Mesothelial cell of epicardium (in vitro differentiated cells): Measurements from ENCODE around the gene IL18RAP. TPM values are rescaled to one million over a fixed set of nuclear protein-coding genes. Genes with fewer than 3 reads are reported as not detected.

Experiments
- DNase-seq, 2 experiments: peaks; one replicate each; pipeline ENCODE4 v3.0.0; 2021; ENCODE audit warnings: low spot score in 2 of 2; ENCODE audit not compliant: unreplicated experiment in 2 of 2
- H3K27ac Mint-ChIP-seq: 2 replicates; pipeline ENCODE4 v1.8.0; 2021; ENCODE audit warnings: mixed read lengths
- H3K27me3 Mint-ChIP-seq: 2 replicates; pipeline ENCODE4 v1.8.0; 2021; ENCODE audit warnings: low read depth, mixed read lengths
- H3K36me3 Mint-ChIP-seq: 2 replicates; pipeline ENCODE4 v1.8.0; 2021; ENCODE audit warnings: mixed read lengths
- H3K4me1 Mint-ChIP-seq: 2 replicates; pipeline ENCODE4 v1.8.0; 2021; ENCODE audit warnings: mixed read lengths
- H3K4me3 Mint-ChIP-seq: 2 replicates; pipeline ENCODE4 v1.8.0; 2021; ENCODE audit warnings: mild to moderate bottlenecking, moderate library complexity, mixed read lengths
- H3K9me3 Mint-ChIP-seq: 2 replicates; pipeline ENCODE4 v1.8.0; 2021; ENCODE audit warnings: mixed read lengths
- total RNA-seq: library from RNA; stranded (reverse); gene quantifications from 3 replicates; pipeline ENCODE4 v1.2.1, GENCODE V29; 2021
- TF ChIP-seq, protein P1 (sequence below): fragments of 200-600 bp; sonication (generic); IDR thresholded peaks from one replicate; pipeline ENCODE4 v1.5.0; 2021; ENCODE audit warnings: antibody characterized with exemption; ENCODE audit not compliant: unreplicated experiment

The IL18RAP gene
- total RNA-seq, 1 donor from 2014 or later = not detected

- H3K4me1 Mint-ChIP-seq = no peaks in the 10 kb centered on the region
- no peak overlapping the region for H3K4me3 Mint-ChIP-seq
- no peaks in the 10 kb centered on the region for H3K36me3 Mint-ChIP-seq
- TF ChIP-seq, protein P1, sequence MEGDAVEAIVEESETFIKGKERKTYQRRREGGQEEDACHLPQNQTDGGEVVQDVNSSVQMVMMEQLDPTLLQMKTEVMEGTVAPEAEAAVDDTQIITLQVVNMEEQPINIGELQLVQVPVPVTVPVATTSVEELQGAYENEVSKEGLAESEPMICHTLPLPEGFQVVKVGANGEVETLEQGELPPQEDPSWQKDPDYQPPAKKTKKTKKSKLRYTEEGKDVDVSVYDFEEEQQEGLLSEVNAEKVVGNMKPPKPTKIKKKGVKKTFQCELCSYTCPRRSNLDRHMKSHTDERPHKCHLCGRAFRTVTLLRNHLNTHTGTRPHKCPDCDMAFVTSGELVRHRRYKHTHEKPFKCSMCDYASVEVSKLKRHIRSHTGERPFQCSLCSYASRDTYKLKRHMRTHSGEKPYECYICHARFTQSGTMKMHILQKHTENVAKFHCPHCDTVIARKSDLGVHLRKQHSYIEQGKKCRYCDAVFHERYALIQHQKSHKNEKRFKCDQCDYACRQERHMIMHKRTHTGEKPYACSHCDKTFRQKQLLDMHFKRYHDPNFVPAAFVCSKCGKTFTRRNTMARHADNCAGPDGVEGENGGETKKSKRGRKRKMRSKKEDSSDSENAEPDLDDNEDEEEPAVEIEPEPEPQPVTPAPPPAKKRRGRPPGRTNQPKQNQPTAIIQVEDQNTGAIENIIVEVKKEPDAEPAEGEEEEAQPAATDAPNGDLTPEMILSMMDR = no peak
- H3K27me3 Mint-ChIP-seq = peaks cover 51% of the 10 kb centered on the region
- H3K9me3 Mint-ChIP-seq = no peaks in the 10 kb centered on the region
- H3K27ac Mint-ChIP-seq = no peak overlapping the region
- no peak for DNase-seq
Observed at GRCh38 chr2:102461188-102461587, 38.2 kb downstream of the IL18RAP start.

- no peak overlapping the region for H3K4me3 Mint-ChIP-seq
- H3K36me3 Mint-ChIP-seq = no peaks in the 10 kb centered on the region
- TF ChIP-seq, protein P1 = no peak
- DNase-seq = no peak
- H3K27me3 Mint-ChIP-seq = peaks cover 48% of the 10 kb centered on the region
- no peaks in the 10 kb centered on the region for H3K9me3 Mint-ChIP-seq
- no peak overlapping the region for H3K27ac Mint-ChIP-seq
- H3K4me1 Mint-ChIP-seq = no peaks in the 10 kb centered on the region
Observed at GRCh38 chr2:102463160-102463559, 40.2 kb downstream of the IL18RAP start.

DNA sequence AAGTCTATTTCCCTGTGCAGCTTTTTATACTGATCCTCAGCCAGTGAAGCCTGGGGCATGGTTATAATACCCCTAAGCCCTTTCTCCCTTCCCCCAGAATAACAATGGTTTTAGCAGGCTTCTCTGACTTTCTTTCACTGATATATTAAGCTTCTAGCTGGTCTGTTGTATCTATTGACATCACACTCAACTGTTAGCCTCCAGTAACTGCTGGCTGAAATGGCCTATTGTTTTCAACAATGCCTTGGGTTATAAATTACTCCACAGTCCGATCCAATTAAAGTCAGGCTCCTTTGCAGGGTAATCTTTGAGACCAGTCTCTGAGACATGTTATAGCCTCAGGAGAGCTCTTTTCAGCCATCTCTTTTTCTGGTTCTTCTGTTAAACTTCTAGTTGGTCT lies 47.2 kb downstream of the IL18RAP start:
- no peak for DNase-seq
- Mint-ChIP-seq H3K36me3 (no peaks in the 10 kb centered on the region), H3K9me3 (peaks cover 14% of the 10 kb centered on the region), H3K27ac (no peak overlapping the region), H3K4me1 (no peaks in the 10 kb centered on the region), H3K27me3 (peaks cover 14% of the 10 kb centered on the region), H3K4me3 (no peak overlapping the region)
- TF ChIP-seq, protein P1 = no peak

DNA sequence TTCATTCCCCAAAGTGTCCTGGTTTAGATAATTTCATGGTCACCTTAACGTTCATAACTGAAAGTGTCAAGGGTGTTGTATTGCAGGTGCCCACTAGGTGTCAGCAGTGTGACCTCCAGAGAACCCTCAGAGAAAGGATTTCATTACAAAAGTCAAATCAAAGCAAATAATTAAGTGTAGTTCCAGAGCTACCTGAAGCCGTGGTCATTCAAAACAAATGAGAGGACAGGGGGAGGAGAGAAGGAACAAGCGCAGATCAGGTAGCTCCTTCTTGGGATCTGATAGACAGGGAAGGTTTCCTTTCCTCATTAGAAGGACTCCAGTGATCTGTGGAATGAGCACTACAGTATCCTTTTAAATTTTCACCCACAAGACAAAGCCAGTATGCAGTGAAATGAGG lies 50.1 kb downstream of the IL18RAP start, which contains the start of gene SLC9A4:
Gene SLC9A4, plus strand, starts transcription at position 207 of the 400 bp plus-strand sequence. CDS start 534 bp downstream, outside the sequence.
- H3K27ac Mint-ChIP-seq = no peak within 1 kb of the TSS
- H3K4me3 Mint-ChIP-seq = no peak within 1 kb of the TSS
- no peaks in the 10 kb centered on the region for H3K36me3 Mint-ChIP-seq
- DNase-seq = peak in 1 of 2 experiments; percentile 61
- TF ChIP-seq, protein P1 = peak; percentile 87
- H3K27me3 Mint-ChIP-seq = peaks cover 23% of the 10 kb centered on the region
- peaks cover 14% of the 10 kb centered on the region for H3K9me3 Mint-ChIP-seq
- H3K4me1 Mint-ChIP-seq = no peaks in the 10 kb centered on the region

DNA sequence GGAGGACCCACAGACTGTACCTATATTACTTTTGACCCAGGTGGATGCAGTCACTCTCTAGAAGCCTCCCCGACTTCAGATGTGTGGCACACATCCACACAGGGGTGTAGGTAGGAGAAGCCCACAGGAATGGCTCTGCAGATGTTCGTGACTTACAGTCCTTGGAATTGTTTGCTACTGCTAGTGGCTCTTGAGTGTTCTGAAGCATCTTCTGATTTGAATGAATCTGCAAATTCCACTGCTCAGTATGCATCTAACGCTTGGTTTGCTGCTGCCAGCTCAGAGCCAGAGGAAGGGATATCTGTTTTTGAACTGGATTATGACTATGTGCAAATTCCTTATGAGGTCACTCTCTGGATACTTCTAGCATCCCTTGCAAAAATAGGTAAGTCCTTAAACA lies 50.7 kb downstream of the IL18RAP start:
- H3K9me3 Mint-ChIP-seq = peaks cover 14% of the 10 kb centered on the region
- DNase-seq = no peak
- H3K27ac Mint-ChIP-seq = no peak overlapping the region
- no peak overlapping the region for H3K4me3 Mint-ChIP-seq
- TF ChIP-seq, protein P1 = no peak
- no peaks in the 10 kb centered on the region for H3K4me1 Mint-ChIP-seq
- H3K36me3 Mint-ChIP-seq = no peaks in the 10 kb centered on the region
- H3K27me3 Mint-ChIP-seq = peaks cover 22% of the 10 kb centered on the region

DNA sequence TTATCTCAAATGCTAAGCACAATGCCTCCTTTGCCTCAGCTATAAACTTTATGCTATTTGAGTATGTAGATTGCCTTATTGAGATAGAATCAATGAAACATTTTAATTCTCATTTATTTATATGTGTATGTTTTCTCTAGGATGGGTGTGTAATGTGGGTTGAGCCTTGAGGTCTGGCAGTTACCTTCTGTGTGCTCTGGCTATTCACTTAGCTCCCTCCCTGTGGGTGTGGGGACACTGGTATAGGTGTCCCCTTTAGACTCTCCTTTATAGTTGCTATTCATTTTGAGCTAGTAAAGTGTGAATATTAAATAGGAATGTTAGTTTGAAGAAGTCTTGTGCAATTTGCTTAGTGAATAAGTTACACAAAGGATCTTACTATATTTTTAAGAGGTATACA lies 51.8 kb downstream of the IL18RAP start:
- Mint-ChIP-seq H3K4me3 (no peak overlapping the region), H3K27me3 (peaks cover 21% of the 10 kb centered on the region), H3K9me3 (peaks cover 8% of the 10 kb centered on the region), H3K36me3 (no peaks in the 10 kb centered on the region), H3K27ac (no peak overlapping the region), H3K4me1 (no peaks in the 10 kb centered on the region)
- TF ChIP-seq, protein P1 = no peak
- no peak for DNase-seq
